Osteoblast (primary cell): Measurements from ENCODE around the gene NEURL1B. TPM values are rescaled to one million over a fixed set of nuclear protein-coding genes. Genes with fewer than 3 reads are reported as not detected.
A peak's percentile ranks its signal among the peaks of the same experiment; 100 is the strongest.

Experiments used
- DNase-seq: peaks from one replicate; pipeline ENCODE4 v3.0.0; 2011; ENCODE audit warnings: low spot score, mixed read lengths; ENCODE audit not compliant: insufficient read length; ENCODE audit errors: missing footprints
- H2AFZ ChIP-seq: 2 replicates; pipeline ENCODE4 v1.6.0; 2011; ENCODE audit warnings: mild to moderate bottlenecking, low read length
- H3K27ac ChIP-seq: 2 replicates; pipeline ENCODE4 v1.5.1; 2011; ENCODE audit warnings: mild to moderate bottlenecking, low read depth, low read length, moderate library complexity
- H3K27me3 ChIP-seq: 2 replicates; pipeline ENCODE4 v1.6.0; 2012; ENCODE audit warnings: mild to moderate bottlenecking, control low read depth, inconsistent platforms, low read length, moderate library complexity; ENCODE audit not compliant: insufficient read depth
- H3K36me3 ChIP-seq: 2 replicates; pipeline ENCODE4 v1.5.1; 2011; ENCODE audit warnings: mild to moderate bottlenecking, low read length, control low read depth, moderate library complexity; ENCODE audit not compliant: insufficient read depth
- H3K4me1 ChIP-seq: 2 replicates; pipeline ENCODE4 v1.5.1; 2011; ENCODE audit warnings: mild to moderate bottlenecking, low read length, control low read depth, moderate library complexity; ENCODE audit not compliant: insufficient read depth
- H3K4me2 ChIP-seq: 2 replicates; pipeline ENCODE4 v1.6.0; 2011; ENCODE audit warnings: mild to moderate bottlenecking, low read length; ENCODE audit not compliant: insufficient read depth
- H3K4me3 ChIP-seq: fragments of 200-600 bp; sonication (generic); 3 replicates; pipeline ENCODE4 v1.5.1; 2012; ENCODE audit warnings: mild to moderate bottlenecking, low read length, inconsistent platforms; ENCODE audit not compliant: insufficient read depth
- H3K79me2 ChIP-seq: 2 replicates; pipeline ENCODE4 v1.6.0; 2012; ENCODE audit warnings: mild to moderate bottlenecking, low read length, control low read depth, inconsistent platforms; ENCODE audit not compliant: insufficient read depth
- H3K9me3 ChIP-seq: 2 replicates; pipeline ENCODE4 v1.5.1; 2011; ENCODE audit warnings: low read depth, low read length, control low read depth
- H4K20me1 ChIP-seq: 2 replicates; pipeline ENCODE4 v1.6.0; 2012; ENCODE audit warnings: mild to moderate bottlenecking, low read length, control low read depth; ENCODE audit not compliant: insufficient read depth
- CTCF ChIP-seq: IDR thresholded peaks from 2 replicates; pipeline ENCODE4 v1.5.1; 2011; ENCODE audit warnings: mild to moderate bottlenecking, low read depth, low read length, moderate library complexity; ENCODE audit errors: extremely low read depth
- total RNA-seq: library from RNA; depleted of rRNA; stranded (reverse); fragments of >200 nt; gene quantifications from 2 replicates; pipeline ENCODE4 v1.2.3, GENCODE V29; 2012

Gene NEURL1B
- total RNA-seq, 1 donor, result 0.36 TPM

GRCh38 chr5:172733131-172733973, 92.3 kb downstream of the NEURL1B start:
- Histone ChIP-seq H3K4me2 (peak overlapping the region; percentile 77), H4K20me1 (no peaks in the 10 kb centered on the region), H3K4me3 (peak overlapping the region; percentile 38)

GRCh38 chr5:172733974-172734346, 92.9 kb downstream of the NEURL1B start:
- H3K27ac ChIP-seq, result peak overlapping the region; percentile 99
- peaks cover 25% of the 10 kb centered on the region for H3K4me1 ChIP-seq
- no peaks in the 10 kb centered on the region for H3K79me2 ChIP-seq
- H3K4me2 ChIP-seq, result peak overlapping the region; percentile 77
- no peaks in the 10 kb centered on the region for H3K27me3 ChIP-seq
- H3K36me3 ChIP-seq, result no peaks in the 10 kb centered on the region
- H3K4me3 ChIP-seq, result peak overlapping the region; percentile 38
- DNase-seq, result no peak
- peak overlapping the region; percentile 43 for H2AFZ ChIP-seq
- no peaks in the 10 kb centered on the region for H3K9me3 ChIP-seq
- TF ChIP-seq CTCF, result no peak
- no peaks in the 10 kb centered on the region for H4K20me1 ChIP-seq

More at GRCh38 chr5:172733131-172733973, 92.3 kb downstream of the NEURL1B start:
- H3K9me3 ChIP-seq, result no peaks in the 10 kb centered on the region
- H3K27me3 ChIP-seq, result no peaks in the 10 kb centered on the region
- no peaks in the 10 kb centered on the region for H3K79me2 ChIP-seq
- peak; percentile 96 for DNase-seq
- no peaks in the 10 kb centered on the region for H3K36me3 ChIP-seq
- H3K27ac ChIP-seq, result peak overlapping the region; percentile 99
- peak overlapping the region; percentile 43 for H2AFZ ChIP-seq
- peaks cover 25% of the 10 kb centered on the region for H3K4me1 ChIP-seq
- no peak for TF ChIP-seq CTCF

GRCh38 chr5:172735141-172735831, 94.2 kb downstream of the NEURL1B start:
- Histone ChIP-seq H3K4me2 (no peak overlapping the region), H3K4me1 (peaks cover 29% of the 10 kb centered on the region)

More at GRCh38 chr5:172735141-172735831, 94.2 kb downstream of the NEURL1B start:
- H3K27me3 ChIP-seq, result no peaks in the 10 kb centered on the region
- H3K4me3 ChIP-seq, result no peak overlapping the region
- no peaks in the 10 kb centered on the region for H3K36me3 ChIP-seq
- no peaks in the 10 kb centered on the region for H3K79me2 ChIP-seq
- no peaks in the 10 kb centered on the region for H3K9me3 ChIP-seq
- TF ChIP-seq CTCF, result no peak
- DNase-seq, result no peak
- H4K20me1 ChIP-seq, result no peaks in the 10 kb centered on the region
- H3K27ac ChIP-seq, result peak overlapping the region; percentile 99
- no peak overlapping the region for H2AFZ ChIP-seq
